ENCODE measurements around the gene CHDH. TPM values are rescaled to one million over a fixed set of nuclear protein-coding genes. Genes with fewer than 3 reads are reported as not detected.

Gene CHDH
- polyA plus RNA-seq, 3 donors, result not detected

GRCh38 chr3:53833053-53833645 lies 13.1 kb downstream of the CHDH start:
- no peaks in the 10 kb centered on the region for H3K36me3 ChIP-seq (replicated peaks in 1 of 2; ENCODE audit: control insufficient read depth in 1 of 2, insufficient read depth in 2 of 2, low read length in 2 of 2)
- peaks cover 20% of the 10 kb centered on the region for H3K4me1 Mint-ChIP-seq
- H3K4me1 ChIP-seq (ENCODE audit: control insufficient read depth in 1 of 2, insufficient read depth in 2 of 2, low read length in 2 of 2), result peaks cover 19 to 22% of the 10 kb centered on the region in 2 donors
- no peaks in the 10 kb centered on the region for H3K27me3 ChIP-seq (ENCODE audit: control insufficient read depth in 2 of 2, insufficient read depth in 2 of 2, low read length in 2 of 2)
- H3K4me3 Mint-ChIP-seq, result no peak overlapping the region
- H3K9me3 Mint-ChIP-seq, result no peaks in the 10 kb centered on the region
- no peak for DNase-seq
- intact Hi-C loops (cut with micrococcal nuclease), result no loop called here
- peak overlapping the region in 1 of 7 donors; percentile 42 for H3K27ac Mint-ChIP-seq
- H3K9ac ChIP-seq (ENCODE audit: insufficient read depth, low read length, poor library complexity, severe bottlenecking), result no peak overlapping the region
- no peak overlapping the region for H2AFZ ChIP-seq (ENCODE audit: insufficient read depth, low read depth, low read length, poor library complexity, severe bottlenecking)
- no peak overlapping the region for H3K27ac ChIP-seq (ENCODE audit: low read depth in 1 of 2, low read length in 2 of 2)
- peaks cover 0 to 6% (median 0%) of the 10 kb centered on the region in 3 donors for H3K27me3 Mint-ChIP-seq (ENCODE audit: low read depth in 3 of 3)
- H3K79me2 ChIP-seq (ENCODE audit: insufficient read depth, low read length), result no peaks in the 10 kb centered on the region
- H4K20me1 ChIP-seq (ENCODE audit: insufficient read depth, low read length), result no peaks in the 10 kb centered on the region
- peaks cover 0 to 2% of the 10 kb centered on the region in 2 donors for H3K36me3 Mint-ChIP-seq
- H3K9me3 ChIP-seq (replicated peaks in 1 of 2; ENCODE audit: control insufficient read depth in 1 of 2, insufficient read depth in 1 of 2, low read length in 2 of 2), result no peaks in the 10 kb centered on the region
- TF ChIP-seq CTCF (IDR thresholded peaks at IDR 0.05), result no peak
- H3K4me2 ChIP-seq (replicated peaks; ENCODE audit: extremely low read depth, low read length, poor library complexity, severe bottlenecking), result no peak overlapping the region
- H3K4me3 ChIP-seq (replicated peaks in 1 of 3; ENCODE audit: low read depth in 2 of 3, low read length in 3 of 3), result no peak overlapping the region
- 89% methylated on average over 4 of the region's 9 CpGs for WGBS (ENCODE audit: insufficient coverage)

GRCh38 chr3:53830944-53831343 lies 15.3 kb downstream of the CHDH start:
- DNase-seq, result no peak
- Histone ChIP-seq H3K4me3 (replicated peaks in 1 of 3; ENCODE audit: low read depth in 2 of 3, low read length in 3 of 3) (no peak overlapping the region), H3K4me2 (replicated peaks; ENCODE audit: extremely low read depth, low read length, poor library complexity, severe bottlenecking) (no peak overlapping the region), H3K36me3 (replicated peaks in 1 of 2; ENCODE audit: control insufficient read depth in 1 of 2, insufficient read depth in 2 of 2, low read length in 2 of 2) (no peaks in the 10 kb centered on the region), H2AFZ (ENCODE audit: insufficient read depth, low read depth, low read length, poor library complexity, severe bottlenecking) (no peak overlapping the region), H3K9me3 (replicated peaks in 1 of 2; ENCODE audit: control insufficient read depth in 1 of 2, insufficient read depth in 1 of 2, low read length in 2 of 2) (no peaks in the 10 kb centered on the region), H4K20me1 (ENCODE audit: insufficient read depth, low read length) (no peaks in the 10 kb centered on the region), H3K4me1 (ENCODE audit: control insufficient read depth in 1 of 2, insufficient read depth in 2 of 2, low read length in 2 of 2) (peaks cover 19 to 22% of the 10 kb centered on the region in 2 donors), H3K9ac (ENCODE audit: insufficient read depth, low read length, poor library complexity, severe bottlenecking) (no peak overlapping the region), H3K27ac (ENCODE audit: low read depth in 1 of 2, low read length in 2 of 2) (no peak overlapping the region), H3K27me3 (ENCODE audit: control insufficient read depth in 2 of 2, insufficient read depth in 2 of 2, low read length in 2 of 2) (no peaks in the 10 kb centered on the region), H3K79me2 (ENCODE audit: insufficient read depth, low read length) (no peaks in the 10 kb centered on the region)
- intact Hi-C loops (cut with micrococcal nuclease), result no loop called here
- H3K27ac Mint-ChIP-seq, result no peak overlapping the region
- WGBS (ENCODE audit: insufficient coverage), result 96% methylated on average over 6 of the region's 6 CpGs
- H3K36me3 Mint-ChIP-seq, result peaks cover 0 to 2% of the 10 kb centered on the region in 2 donors
- peaks cover 19% of the 10 kb centered on the region for H3K4me1 Mint-ChIP-seq
- H3K4me3 Mint-ChIP-seq, result no peak overlapping the region
- peaks cover 2 to 10% (median 2%) of the 10 kb centered on the region in 3 donors for H3K27me3 Mint-ChIP-seq (ENCODE audit: low read depth in 3 of 3)
- peaks cover 0 to 1% (median 0%) of the 10 kb centered on the region in 7 donors for H3K9me3 Mint-ChIP-seq
- TF ChIP-seq CTCF (IDR thresholded peaks at IDR 0.05), result no peak
